Superior temporal gyrus (tissue), 1 donor: ENCODE measurements around the gene CHP2.
"Not testable (repeated sequence)": the region's sequence is repeated elsewhere in the genome, so short reads cannot be mapped to it uniquely, and the experiment has no call there.

ENCODE experiments used
- DNase-seq: peaks from one replicate; pipeline ENCODE4 v3.0.0-alpha.2; 2016; ENCODE audit errors: extremely low spot score

CHP2 gene

DNA sequence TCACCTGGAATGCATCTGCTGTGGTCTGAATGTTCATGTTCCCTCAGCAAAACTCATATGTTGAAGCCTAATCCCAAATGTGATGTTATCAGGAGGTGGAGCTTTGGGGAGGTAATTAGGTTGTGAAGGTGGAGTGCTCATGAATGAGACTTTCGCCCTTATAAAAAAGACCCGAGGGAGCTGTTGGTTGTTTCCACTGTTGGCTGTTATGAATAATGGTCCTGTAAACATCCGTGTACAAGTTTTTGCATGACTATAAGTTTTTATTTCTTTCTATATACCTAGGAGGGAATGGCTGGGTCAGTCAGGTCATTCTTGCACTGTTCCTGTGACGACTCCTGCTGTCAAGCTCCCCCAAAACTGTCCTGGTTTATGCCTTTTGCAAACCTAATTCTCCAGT, 9.6 kb upstream of the CHP2 start:
- no peak for DNase-seq

DNA sequence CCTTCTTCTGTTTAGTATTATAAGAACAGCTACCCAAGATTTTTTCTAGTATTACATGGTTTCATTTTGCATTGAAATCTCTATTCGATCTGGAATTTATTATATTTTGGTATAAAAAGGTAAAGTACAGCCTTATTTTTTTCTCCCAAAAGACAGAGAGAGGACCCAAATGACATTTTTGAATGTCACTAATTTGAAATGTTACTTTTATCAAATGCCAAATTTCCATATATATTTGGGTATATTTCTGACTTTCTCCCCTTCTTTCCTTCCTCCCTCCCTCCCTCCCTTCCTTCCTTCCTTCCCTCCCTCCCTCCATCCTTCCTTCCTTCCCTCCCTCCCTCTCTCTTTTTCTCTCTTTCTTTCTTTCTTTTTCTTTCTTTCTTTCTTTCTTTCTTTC, 6.2 kb upstream of the CHP2 start:
- no peak for DNase-seq

DNA sequence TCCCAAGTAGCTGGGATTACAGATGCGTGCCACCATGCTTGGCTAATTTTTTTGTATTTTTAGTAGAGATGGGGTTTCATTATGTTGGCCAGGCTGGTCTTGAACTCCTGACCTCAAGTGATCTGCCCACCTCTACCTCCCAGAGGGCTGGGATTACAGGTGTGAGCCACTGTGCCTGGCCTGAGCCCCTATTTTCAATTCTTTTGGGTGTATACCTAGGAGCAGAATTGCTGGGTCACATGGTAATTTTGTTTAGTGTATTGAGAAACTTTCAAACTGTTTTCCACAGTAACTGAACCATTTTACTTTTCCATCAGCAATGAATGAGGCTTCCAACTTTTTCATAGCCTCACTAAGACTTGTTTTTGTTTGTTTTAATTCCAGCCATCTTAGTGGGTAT, 3.8 kb upstream of the CHP2 start:
- not testable (repeated sequence) for DNase-seq

DNA sequence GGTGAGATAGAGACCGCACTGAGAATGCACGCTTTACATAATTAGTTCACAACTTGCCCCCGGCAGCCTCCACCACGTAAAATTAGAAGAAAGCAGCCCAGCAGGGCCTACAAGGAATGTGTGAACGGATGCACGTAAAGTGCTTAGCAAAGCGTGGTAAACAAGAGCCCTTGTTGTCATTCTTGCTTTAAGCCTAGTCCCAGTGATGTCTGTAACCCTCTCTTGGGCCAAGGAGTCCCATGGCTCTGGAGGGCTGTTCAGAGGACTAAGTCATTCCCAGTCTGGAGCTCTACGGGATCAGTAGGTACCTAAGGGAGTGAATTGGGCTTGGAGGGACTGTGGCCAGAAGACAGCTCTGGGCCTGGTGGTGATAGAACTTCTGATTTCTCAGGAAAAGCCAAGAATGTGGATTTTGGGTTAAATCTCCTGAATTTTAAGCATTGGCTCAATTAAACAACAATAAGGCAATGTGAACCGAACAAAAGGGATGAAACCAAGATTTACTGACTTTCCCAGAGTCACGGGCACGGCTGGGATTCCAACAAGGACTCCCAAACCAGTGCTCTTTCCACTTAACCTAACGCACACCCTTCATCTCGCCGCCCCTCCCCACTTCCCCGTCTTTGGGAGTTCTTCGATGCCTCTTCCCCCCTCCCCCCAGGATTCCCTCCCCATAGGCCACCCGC, 775 bp upstream of the CHP2 start:
- no peak for DNase-seq

DNA sequence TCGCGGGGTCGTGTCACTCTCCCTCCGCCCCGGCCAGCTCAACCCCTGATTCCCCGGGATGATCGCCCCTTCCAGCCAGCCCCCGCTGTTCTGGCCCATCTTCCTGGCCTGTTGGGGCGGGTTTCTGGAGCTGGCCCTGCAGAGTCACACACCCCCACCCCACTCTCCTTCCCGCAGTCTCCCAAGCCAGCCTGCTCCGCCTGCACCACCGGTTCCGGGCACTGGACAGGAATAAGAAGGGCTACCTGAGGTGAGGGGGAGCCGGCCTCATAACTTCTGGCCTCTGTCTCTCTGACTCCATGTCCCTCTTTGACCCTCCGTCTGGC, 621 bp downstream of the CHP2 start:
- no peak for DNase-seq

DNA sequence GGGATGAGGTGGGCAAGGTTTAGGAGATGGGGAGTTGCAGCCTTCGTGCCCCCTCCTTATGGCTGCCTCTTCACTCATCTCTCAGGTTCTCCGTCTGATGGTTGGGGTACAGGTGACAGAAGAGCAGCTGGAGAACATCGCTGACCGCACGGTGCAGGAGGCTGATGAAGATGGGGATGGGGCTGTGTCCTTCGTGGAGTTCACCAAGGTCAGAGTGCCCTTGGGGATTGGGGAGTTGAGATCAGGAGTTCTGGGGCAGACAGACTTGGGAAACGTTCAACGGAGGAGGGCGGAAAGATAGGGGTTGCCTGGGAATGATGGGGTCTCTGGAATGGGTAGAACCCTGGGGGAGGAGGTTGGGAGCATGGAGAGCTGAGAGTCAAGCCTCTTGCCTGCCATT, 2.3 kb downstream of the CHP2 start:
- no peak for DNase-seq

DNA sequence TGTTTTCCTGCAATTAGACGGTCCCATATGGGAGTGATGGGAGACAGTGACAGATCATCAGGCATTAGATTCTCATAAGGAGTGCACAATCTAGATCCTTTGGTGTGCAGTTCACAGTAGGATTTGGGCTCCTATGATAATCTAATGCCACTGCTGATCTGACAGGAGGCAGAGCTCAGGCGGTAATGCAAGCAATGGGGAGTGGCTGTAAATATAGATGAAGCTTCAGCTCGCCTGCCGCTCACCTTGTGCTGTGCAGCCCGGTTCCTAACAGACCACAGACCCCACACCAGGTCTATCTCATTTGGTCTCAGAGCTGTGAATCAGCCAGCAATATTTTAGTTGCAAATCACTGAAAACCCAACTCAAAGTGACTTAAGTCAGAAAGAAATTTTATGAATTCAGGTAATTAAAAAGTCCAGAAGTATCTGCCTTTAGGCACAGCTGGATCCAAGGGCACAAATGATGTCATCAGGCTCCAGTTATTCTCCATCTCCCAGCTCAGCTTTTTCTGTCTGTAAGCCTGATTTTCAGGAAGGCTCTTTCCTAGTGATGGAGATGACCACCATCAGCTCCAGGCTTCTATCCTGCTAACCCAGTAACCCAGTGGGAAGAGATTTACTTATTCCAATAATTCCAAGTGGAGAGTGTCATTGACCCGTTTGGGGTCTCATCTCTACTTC, 3.3 kb downstream of the CHP2 start:
- DNase-seq, result no peak

DNA sequence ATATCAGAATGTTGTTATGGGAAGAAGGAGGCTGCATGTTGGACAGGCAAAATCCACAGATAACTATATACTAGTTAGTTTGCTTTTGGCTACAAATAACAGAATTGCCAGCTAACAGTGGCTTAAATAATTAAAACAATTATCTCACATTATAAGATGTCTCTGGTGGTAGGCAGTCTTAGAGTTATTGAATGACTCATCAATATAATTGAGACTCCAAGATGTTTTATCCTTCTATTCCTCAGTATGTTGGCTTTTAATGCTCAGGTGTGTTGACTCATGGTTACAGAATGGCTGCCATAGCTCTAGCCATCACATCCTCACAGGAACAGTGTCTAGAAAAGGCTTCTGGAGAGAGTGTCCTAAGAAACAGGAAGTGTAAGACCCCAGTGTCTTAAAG, 11.1 kb downstream of the CHP2 start:
- DNase-seq, result no peak

DNA sequence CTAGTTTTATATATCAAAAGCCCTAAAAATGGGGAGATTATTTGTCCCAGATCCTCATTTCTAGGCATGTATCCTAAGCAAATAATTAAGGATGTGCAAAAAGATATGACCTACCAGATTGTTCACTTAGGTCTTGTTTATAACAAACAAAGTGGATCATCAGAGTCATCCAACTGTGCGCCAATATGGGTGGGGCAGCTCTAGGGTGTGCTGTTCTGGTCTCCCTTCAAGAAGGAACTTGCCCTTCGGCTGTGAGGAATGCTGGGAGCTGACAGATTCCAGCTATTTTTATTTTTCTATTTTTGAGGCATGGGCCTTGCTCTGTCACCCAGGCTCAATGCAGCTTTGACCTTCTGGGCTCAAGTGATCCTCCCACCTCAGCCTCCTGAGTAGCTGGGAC, 13.8 kb downstream of the CHP2 start:
- no peak for DNase-seq

DNA sequence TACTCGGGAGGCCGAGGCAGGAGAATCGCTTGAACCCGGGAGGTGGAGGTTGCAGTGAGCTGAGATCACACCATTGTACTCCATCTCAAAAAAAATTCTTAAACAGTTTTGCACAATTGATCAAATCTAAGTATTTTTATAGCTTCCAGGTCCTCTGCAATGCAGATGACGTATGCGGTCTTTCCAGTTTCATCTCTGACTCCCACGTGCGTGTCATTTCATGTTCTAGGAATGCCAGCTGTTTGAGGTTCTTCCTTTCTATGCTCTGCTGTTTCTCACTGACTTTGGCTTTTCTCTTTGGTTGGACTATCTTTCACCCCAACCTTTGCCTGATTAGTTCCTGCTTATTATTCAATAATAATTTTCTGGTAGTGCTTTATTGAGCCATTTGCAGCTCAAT, 16.2 kb downstream of the CHP2 start:
- DNase-seq, result no peak

DNA sequence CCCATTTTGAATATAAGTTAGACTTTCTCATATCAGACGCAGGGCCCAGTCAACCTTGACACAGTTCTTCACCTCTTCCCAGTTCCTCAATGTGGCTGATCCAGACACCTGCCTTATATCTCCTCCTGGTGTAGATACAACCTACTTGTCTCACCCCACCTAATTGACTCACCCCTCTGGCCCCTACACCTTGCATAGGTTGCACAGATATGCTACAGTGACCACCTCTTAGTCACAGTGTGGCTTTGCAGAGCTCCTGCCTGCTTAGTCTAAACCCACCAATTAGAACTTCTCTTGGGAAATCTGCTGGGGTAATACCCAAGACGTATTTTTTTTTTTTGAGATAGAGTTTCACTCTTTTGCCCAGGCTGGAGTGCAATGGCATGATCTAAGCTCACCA, 16.8 kb downstream of the CHP2 start:
- no peak for DNase-seq

DNA sequence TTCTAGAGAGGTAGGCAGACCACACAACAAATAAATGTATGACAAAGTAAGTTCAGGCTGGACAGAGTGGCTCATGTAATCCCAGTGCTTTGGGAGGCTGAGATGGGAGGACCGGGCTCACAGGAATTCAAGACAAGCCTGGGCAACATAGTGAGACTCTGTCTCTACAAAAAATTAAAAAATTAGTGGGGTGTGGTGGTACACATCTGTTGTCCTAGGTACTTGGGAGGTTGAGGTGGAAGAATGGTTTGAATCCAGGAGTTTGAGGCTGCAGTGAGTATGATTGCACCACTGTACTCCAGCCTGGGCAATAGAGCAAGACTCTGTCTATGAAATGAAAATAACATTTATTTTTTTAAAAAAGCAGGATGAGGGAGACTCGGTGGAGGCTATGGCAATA, 18.5 kb downstream of the CHP2 start:
- no peak for DNase-seq

DNA sequence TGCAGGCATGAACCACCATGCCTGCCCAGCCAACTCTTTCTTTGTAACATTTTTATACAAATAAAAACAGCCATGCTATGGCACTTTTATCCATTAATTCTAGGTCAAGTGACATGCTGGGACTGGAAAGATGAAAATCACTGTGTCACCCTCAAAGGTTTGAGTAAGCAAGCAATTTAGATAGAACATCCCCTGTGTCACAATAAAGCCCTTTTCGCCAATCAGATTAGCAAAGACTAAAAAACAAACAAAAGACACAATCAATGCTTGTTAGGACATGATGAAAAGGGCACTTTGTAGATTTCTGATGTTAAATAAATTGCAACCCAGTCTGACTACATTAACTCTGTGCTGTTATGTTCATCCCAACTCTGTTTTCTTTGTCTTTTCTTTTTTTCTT, 26.4 kb downstream of the CHP2 start:
- DNase-seq, result peak; percentile 33

DNA sequence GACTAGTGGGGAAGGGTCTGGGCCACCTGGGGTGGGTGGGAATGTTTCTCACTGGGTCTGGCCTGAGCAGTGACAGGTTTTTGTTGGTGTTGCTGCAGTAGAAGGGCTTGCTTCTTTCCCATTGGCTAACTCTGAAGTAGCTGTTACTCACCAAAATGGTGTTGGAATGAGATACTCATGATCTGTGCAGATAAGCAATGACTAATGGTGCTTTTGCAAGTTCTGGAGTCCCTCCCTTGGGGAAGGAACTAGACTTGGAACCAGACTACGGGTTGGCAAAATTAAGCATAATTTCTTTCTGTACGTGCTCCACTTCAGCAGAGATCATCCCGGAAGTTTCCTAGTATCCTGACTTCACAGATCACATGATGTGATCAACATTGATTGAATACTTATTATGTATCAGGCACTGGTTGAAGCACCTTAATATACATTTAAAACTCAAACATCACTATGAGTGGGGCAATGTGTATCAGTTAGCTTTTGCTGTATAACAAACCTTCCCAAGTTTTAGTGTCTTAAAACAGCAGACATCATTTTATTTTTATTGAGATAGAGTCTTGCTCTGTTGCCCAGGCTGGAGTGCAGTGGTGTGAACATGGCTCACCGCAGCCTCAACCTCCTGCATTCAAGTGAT, 30.1 kb downstream of the CHP2 start:
- DNase-seq, result no peak

DNA sequence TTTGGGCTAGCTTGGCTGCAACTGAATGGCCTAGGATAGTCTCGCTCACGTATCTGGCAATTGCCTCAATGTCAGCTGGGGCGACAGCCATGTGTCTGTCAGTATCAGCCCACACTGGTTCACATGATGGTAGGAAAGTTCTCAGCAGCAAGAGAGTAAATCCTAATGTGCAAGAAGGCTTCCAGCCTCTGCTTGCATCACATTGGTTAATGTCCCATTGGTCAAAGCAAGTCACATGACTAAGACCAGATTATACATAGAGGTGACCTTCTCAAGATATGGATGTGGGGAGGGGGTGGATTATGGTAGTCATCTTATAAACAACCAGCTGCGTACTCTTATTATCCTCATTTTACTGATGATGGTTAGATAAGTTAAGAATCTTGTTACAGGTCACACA, 31.0 kb downstream of the CHP2 start:
- no peak for DNase-seq

DNA sequence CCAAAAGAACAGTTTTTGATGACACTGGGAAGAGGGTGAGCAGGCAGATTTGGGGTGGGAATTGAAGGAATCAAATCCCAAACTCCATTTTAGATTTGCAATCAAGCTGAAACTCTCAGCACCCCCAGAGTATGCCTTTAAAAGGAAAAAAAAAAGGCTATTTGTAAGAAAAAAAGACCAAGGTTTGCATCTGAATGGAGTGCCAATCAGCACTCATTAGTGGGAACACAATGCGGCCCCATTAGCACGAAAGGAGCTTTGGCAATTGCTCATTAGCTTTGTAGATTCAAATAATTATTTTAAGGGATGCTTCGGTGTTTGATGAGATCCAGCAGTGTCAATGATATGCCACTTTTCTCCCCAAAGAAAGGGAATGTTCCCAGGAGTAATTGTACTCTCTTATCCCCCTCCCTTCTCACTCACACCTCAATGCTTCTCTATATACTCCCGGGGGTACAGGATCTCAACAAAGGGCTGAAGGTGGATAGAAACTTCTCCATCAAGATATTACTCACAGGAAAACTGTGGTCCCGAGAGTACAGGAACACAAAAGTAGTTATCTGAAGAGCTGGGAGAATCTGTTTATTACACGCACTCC, 32.2 kb downstream of the CHP2 start:
- DNase-seq, result no peak

DNA sequence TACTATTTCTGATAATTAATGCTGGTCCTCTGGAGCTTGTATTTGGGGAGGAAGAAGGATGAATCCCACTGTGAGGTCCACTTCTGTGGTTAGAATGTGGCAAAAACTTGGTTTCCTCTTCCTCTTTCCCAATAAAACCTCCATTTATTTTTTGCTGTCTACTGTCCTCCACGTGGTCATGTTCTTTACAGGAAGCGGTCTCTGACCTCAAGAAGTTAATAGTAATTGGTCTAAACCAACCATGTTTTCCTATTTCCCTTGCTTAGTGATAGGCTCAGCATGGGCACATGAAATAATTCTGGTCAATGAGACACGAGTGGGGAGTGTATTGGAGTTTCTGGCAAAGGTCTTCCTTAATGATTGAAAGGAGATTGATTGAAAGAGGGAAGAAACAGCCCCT, 33.9 kb downstream of the CHP2 start:
- no peak for DNase-seq

DNA sequence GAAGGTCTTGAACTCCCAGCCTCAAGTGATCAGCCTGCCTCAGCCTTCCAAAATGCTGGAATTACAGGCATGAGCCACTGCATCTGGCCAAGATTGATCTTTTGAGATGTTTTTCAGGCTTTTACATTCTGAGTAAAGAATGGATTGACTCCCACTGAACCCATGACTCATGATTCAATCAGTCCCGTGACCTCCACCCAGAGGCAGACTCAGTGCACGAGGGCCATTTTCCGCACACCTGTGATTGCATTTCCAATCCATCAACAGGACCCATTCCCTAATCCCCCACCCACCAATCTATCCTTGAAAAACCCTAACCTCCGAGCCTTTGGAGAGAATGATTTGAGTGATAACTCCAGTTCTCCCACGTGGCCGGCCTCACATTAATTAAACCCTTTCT, 40.6 kb downstream of the CHP2 start:
- no peak for DNase-seq

DNA sequence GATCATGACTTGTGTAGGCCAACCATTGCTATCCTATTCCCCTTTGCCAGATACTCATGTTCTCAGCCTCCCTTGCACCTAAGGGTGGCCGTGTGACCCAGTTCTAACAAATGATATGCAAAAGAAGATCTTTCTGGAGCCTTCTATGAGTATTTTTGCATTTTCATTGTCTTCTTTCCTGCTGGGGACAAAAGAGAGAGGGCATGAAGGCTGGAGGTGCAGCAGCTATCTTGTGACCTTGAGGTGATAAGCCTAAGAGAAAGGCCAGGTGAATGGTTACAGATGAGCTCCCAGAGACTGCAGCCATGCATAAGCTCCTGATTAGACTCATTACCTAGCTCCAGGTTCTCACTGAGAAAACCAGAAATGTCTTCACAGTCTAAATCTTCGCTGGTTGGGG, 42.1 kb downstream of the CHP2 start:
- no peak for DNase-seq

DNA sequence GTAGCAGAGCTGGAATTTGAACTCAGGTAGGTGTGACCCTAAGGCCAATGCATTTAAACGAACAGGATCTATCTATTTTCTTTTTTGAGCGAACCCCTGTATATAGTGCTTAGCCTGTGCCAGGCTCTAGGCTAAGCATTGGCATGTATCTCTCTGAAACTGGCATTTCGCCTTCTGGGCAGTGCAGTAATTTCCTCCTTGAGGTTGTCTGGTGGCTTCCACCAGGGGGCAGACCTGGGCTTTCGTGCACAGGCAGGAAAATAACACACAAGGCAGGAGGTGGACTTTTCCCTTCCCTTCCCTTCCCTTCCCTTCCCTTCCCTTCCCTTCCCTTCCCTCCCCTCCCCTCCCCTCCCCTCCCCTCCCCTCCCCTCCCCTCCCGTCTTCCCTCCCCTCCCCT, 46.6 kb downstream of the CHP2 start:
- DNase-seq, result peak; percentile 90

DNA sequence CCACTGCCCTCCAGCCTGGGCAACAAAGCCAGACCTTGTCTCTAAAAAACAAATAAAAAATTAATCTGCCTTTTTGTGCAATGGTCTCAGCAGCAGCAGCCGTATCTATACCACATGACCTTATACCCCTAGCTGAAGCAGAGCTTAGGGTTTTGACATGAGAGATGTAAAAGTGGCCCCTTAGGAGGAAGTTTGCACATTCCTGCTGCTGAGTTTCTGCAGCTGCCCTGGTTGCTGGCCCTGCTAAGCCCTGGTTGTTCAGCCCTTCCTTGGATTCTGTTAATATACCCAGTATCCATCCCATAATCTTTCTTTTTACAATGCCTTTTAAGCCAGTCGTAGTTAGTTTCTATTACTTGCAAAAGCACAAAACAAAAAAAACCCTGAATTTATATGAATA, 48.0 kb downstream of the CHP2 start:
- no peak for DNase-seq

DNA sequence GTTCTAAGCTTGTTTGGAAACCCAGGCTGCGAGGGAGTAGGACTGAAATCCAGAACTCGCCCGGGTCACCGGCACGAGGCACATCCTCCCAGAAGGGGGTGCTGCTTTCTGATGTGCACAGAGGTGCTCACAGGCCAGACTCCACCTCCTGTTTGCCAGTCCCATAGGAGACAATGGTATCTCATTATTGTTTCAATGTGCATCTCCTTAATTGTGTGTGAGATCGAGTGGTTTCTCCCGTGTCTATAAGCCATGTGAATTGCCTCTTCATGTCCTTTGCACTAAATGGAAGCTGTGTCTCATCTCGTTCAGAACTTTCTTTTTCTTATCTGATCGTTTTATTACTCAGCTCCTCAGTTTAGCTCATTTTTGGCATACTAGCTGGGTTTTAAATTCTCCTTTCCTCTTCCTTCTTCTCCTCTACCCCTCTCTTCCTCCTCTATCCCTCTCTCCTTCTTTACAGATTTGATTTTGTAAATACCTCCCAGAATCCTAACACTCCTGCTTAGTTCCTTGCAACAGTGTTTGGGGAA, 48.8 kb downstream of the CHP2 start:
- peak; percentile 73 for DNase-seq

DNA sequence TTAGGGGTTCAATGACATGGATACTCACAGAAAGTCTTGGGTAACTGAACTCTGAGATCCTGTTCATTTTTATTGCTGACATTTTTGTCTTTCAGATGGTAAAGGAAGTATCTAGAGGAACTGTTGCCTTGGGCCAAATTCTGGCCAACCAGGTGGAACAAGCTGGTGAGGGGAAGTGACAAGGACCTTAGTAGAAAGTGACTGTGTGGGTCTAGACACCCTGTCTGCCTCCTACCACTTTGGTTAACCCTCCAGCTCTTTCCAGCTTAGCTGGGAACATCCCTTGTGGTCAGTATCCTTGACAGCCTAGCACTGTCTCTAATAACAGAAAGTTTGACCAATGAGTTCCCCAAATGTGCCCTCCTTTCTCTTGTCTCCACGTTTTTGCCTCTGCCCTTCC, 52.2 kb downstream of the CHP2 start:
- DNase-seq, result no peak
